SK-N-SH (cell line): ENCODE results near the gene USP48. TPM values are rescaled to one million over a fixed set of nuclear protein-coding genes. Genes with fewer than 3 reads are reported as not detected.

Experiments
- CTCF ChIA-PET: fragments of 300-600, 350-600 bp; formaldehyde crosslinking; extraction: SDS; loops from one replicate; lab custom pipeline; 2021; lab: Yijun Ruan, JAX
- POLR2A ChIA-PET: fragments of 350-600 bp; sonication (Branson Sonifier 250); formaldehyde crosslinking; extraction: SDS; loops from one replicate; lab custom pipeline; 2020; ENCODE audit warnings: antibody characterized with exemption, inconsistent platforms; lab: Yijun Ruan, JAX
- DNase-seq: peaks from one replicate; pipeline ENCODE4 v3.0.0; 2012
- H2AFZ ChIP-seq: fragments of 200-600 bp; sonication (generic); 2 replicates; pipeline ENCODE4 v1.8.1; 2016; ENCODE audit warnings: antibody characterized with exemption, mild to moderate bottlenecking, low read depth
- H3F3A ChIP-seq: fragments of 200-600 bp; sonication (generic); replicated peaks from 2 replicates; pipeline ENCODE3; 2016; ENCODE audit warnings: antibody characterized with exemption, mild to moderate bottlenecking; ENCODE audit not compliant: insufficient read depth
- H3K27ac ChIP-seq, 2 experiments: fragments of 200-500 bp in 1 of 2; fragments of 200-600 bp in 1 of 2; sonication (Bioruptor generic) in 1 of 2; sonication (generic), shearing (Covaris generic) in 1 of 2; 2 replicates each; pipeline versions ENCODE4 v1.5.1 to v1.6.1; 2014 to 2016; ENCODE audit warnings: low read depth in 2 of 2, inconsistent platforms in 1 of 2, low read length in 1 of 2, mild to moderate bottlenecking in 1 of 2, mixed read lengths in 1 of 2
- H3K27me3 ChIP-seq: fragments of 200-600 bp; sonication (generic), shearing (Covaris generic); 2 replicates; pipeline ENCODE4 v1.6.1; 2016; ENCODE audit warnings: mixed run types; ENCODE audit not compliant: insufficient read depth
- H3K36me3 ChIP-seq, 2 experiments: fragments of 200-500 bp in 1 of 2; fragments of 200-600 bp in 1 of 2; sonication (Bioruptor generic) in 1 of 2; sonication (generic) in 1 of 2; replicated peaks in 1 of 2; 2 replicates each; pipeline versions ENCODE3 to v1.5.1; 2014 to 2016; ENCODE audit warnings: low read length in 1 of 2, mild to moderate bottlenecking in 1 of 2; ENCODE audit not compliant: insufficient read depth in 2 of 2, control insufficient read depth in 1 of 2
- H3K4me1 ChIP-seq, 2 experiments: fragments of 200-500 bp in 1 of 2; fragments of 200-600 bp in 1 of 2; sonication (Bioruptor generic) in 1 of 2; sonication (generic), shearing (Covaris generic) in 1 of 2; 2 replicates each; pipeline versions ENCODE4 v1.5.1 to v1.6.1; 2014 to 2016; ENCODE audit warnings: low read depth in 1 of 2, low read length in 1 of 2, mixed run types in 1 of 2; ENCODE audit not compliant: insufficient read depth in 2 of 2, control insufficient read depth in 1 of 2
- H3K4me2 ChIP-seq: fragments of 200-600 bp; sonication (generic), shearing (Covaris generic); 2 replicates; pipeline ENCODE4 v1.6.1; 2017; ENCODE audit warnings: mixed run types
- H3K4me3 ChIP-seq, 2 experiments: fragments of 200-500 bp in 1 of 2; fragments of 200-600 bp in 1 of 2; sonication (Bioruptor generic) in 1 of 2; sonication (generic), shearing (Covaris generic) in 1 of 2; 2 replicates each; pipeline versions ENCODE4 v1.5.1 to v1.8.1; 2014 to 2016; ENCODE audit warnings: low read depth in 2 of 2, inconsistent platforms in 1 of 2, low read length in 1 of 2, mild to moderate bottlenecking in 1 of 2, mixed read lengths in 1 of 2, moderate library complexity in 1 of 2
- H3K79me2 ChIP-seq: fragments of 200-600 bp; sonication (generic); 2 replicates; pipeline ENCODE4 v1.8.1; 2017; ENCODE audit warnings: mild to moderate bottlenecking; ENCODE audit not compliant: insufficient read depth
- H3K9ac ChIP-seq: fragments of 200-600 bp; sonication (generic); 2 replicates; pipeline ENCODE4 v1.6.1; 2017; ENCODE audit warnings: mixed run types
- H3K9me2 ChIP-seq: fragments of 200-600 bp; sonication (generic); 2 replicates; pipeline ENCODE4 v1.6.1; 2017; ENCODE audit warnings: mixed run types
- H3K9me3 ChIP-seq: fragments of 200-600 bp; sonication (generic); 2 replicates; pipeline ENCODE4 v1.6.1; 2017; ENCODE audit warnings: mixed run types, mild to moderate bottlenecking, moderate library complexity
- H4K20me1 ChIP-seq: fragments of 200-600 bp; sonication (generic); 2 replicates; pipeline ENCODE4 v1.6.1; 2017; ENCODE audit warnings: mild to moderate bottlenecking, mixed run types; ENCODE audit not compliant: insufficient read depth
- CTCF ChIP-seq: fragments of 200-600 bp; sonication (generic); IDR thresholded peaks from 2 replicates; pipeline ENCODE4 v1.6.1; 2017; ENCODE audit warnings: antibody characterized with exemption, mild to moderate bottlenecking, moderate library complexity
- EP300 ChIP-seq, 2 experiments: IDR thresholded peaks; 2 replicates each; pipeline versions ENCODE4 v1.4.0 to v1.6.1; 2012; ENCODE audit warnings: borderline replicate concordance in 1 of 2, low read depth in 1 of 2, low read length in 1 of 2
- EZH2phosphoT487 ChIP-seq: fragments of 200-600 bp; sonication (generic); IDR thresholded peaks from 2 replicates; pipeline ENCODE4 v1.6.1; 2017; ENCODE audit warnings: low read depth, mixed run types, mild to moderate bottlenecking, antibody characterized with exemption, moderate library complexity, borderline replicate concordance
- FOXJ3 ChIP-seq: sonication (generic); formaldehyde crosslinking; IDR thresholded peaks from 2 replicates; pipeline ENCODE4 v1.5.1; 2020; ENCODE audit warnings: mild to moderate bottlenecking, missing genetic modification reagents
- GATA2 ChIP-seq: sonication (generic); formaldehyde crosslinking; IDR thresholded peaks from 2 replicates; pipeline ENCODE4 v1.5.0; 2020; ENCODE audit warnings: mild to moderate bottlenecking, missing genetic modification reagents
- IRF3 ChIP-seq: fragments of 150-350 bp; IDR thresholded peaks from 2 replicates; pipeline ENCODE4 v1.6.1; 2016; ENCODE audit warnings: mild to moderate bottlenecking, low read depth, low read length
- JUND ChIP-seq: IDR thresholded peaks from 2 replicates; pipeline ENCODE4 v1.4.0; 2012
- MEF2A ChIP-seq: IDR thresholded peaks from 2 replicates; pipeline ENCODE4 v1.4.0; 2012; ENCODE audit warnings: low read depth, borderline replicate concordance
- PBX3 ChIP-seq: IDR thresholded peaks from 2 replicates; pipeline ENCODE4; 2012
- POLR2AphosphoS5 ChIP-seq: IDR thresholded peaks from 2 replicates; pipeline ENCODE4 v1.6.1; 2012; ENCODE audit warnings: low read depth, low read length
- RAD21 ChIP-seq: IDR thresholded peaks from 2 replicates; pipeline ENCODE4 v1.6.1; 2012; ENCODE audit warnings: mild to moderate bottlenecking, low read length
- RCOR1 ChIP-seq: fragments of 150-350 bp; IDR thresholded peaks from 2 replicates; pipeline ENCODE4 v1.6.1; 2017; ENCODE audit warnings: antibody characterized with exemption, low read length
- RFX5 ChIP-seq: IDR thresholded peaks from 2 replicates; pipeline ENCODE4 v1.6.1; 2012; ENCODE audit warnings: mild to moderate bottlenecking, improper control_type of control experiment, low read length
- RXRA ChIP-seq: IDR thresholded peaks from 2 replicates; pipeline ENCODE4 v1.4.0; 2012; ENCODE audit warnings: low read depth, mild to moderate bottlenecking, borderline replicate concordance
- SIN3A ChIP-seq: IDR thresholded peaks from 2 replicates; pipeline ENCODE4 v1.6.1; 2012; ENCODE audit warnings: low read depth, mild to moderate bottlenecking, low read length, moderate library complexity, borderline replicate concordance
- SMC3 ChIP-seq: IDR thresholded peaks from 2 replicates; pipeline ENCODE4 v1.6.1; 2012; ENCODE audit warnings: low read depth, low read length, improper control_type of control experiment
- TEAD4 ChIP-seq: IDR thresholded peaks from 2 replicates; pipeline ENCODE4 v1.4.0; 2012; ENCODE audit warnings: mild to moderate bottlenecking, borderline replicate concordance; ENCODE audit not compliant: insufficient read depth
- USF2 ChIP-seq: fragments of 150-350 bp; IDR thresholded peaks from 2 replicates; pipeline ENCODE4 v1.6.1; 2017; ENCODE audit warnings: antibody characterized with exemption, low read length, low read depth, borderline replicate concordance
- ZBTB33 ChIP-seq: IDR thresholded peaks from 2 replicates; pipeline ENCODE4 v1.4.0; 2012; ENCODE audit warnings: low read depth, borderline replicate concordance
- WGBS: methylation state at CpG from one replicate; pipeline ENCODE4 v1.1.6; 2017; ENCODE audit warnings: low lambda C conversion rate; 5-methylcytosine and 5-hydroxymethylcytosine counted together
- polyA plus RNA-seq, 3 experiments: library from polyadenylated mRNA; depleted of rRNA; stranded (reverse); fragments of >200 nt; gene quantifications; 2 replicates each; pipeline ENCODE4 v1.2.3, GENCODE V29; 2012

Gene USP48
- polyA plus RNA-seq, 1 of the 3 experiments (the other 2 are of a cell fraction): 13.6 TPM

- ChIA-PET POLR2A (no interaction called here), CTCF (no interaction called here)
- H4K20me1 ChIP-seq: peaks cover 73% of the 10 kb centered on the region
- no peak overlapping the region for H3K27ac ChIP-seq
- TF ChIP-seq FOXJ3 (no peak), RAD21 (no peak), SMC3 (no peak), EZH2phosphoT487 (no peak), POLR2AphosphoS5 (no peak)
- H3K79me2 ChIP-seq: peaks cover 85% of the 10 kb centered on the region
- no peak overlapping the region for H3K4me2 ChIP-seq
- no peaks in the 10 kb centered on the region for H3K9me3 ChIP-seq
- no peak overlapping the region for H3K4me3 ChIP-seq
- no peaks in the 10 kb centered on the region for H3K9me2 ChIP-seq
- H3K27me3 ChIP-seq: no peaks in the 10 kb centered on the region
- WGBS: 85% methylated on average over 2 of the region's 2 CpGs
- H2AFZ ChIP-seq: no peak overlapping the region
- H3F3A ChIP-seq: peaks cover 4% of the 10 kb centered on the region
- H3K4me1 ChIP-seq: peaks cover 0 to 4% of the 10 kb centered on the region in 2 experiments; a peak in 2 of 4 replicates
- no peak overlapping the region for H3K9ac ChIP-seq
- peaks cover 12 to 16% of the 10 kb centered on the region in 2 experiments for H3K36me3 ChIP-seq
- DNase-seq: no peak
Measured at GRCh38 chr1:21759182-21759581, 23.8 kb downstream of the USP48 start.

GRCh38 chr1:21758614-21759013 lies 24.3 kb downstream of the USP48 start:
- POLR2A ChIA-PET: no interaction called here
- peaks cover 80% of the 10 kb centered on the region for H3K79me2 ChIP-seq
- H2AFZ ChIP-seq: no peak overlapping the region
- 97% methylated on average over 8 of the region's 8 CpGs for WGBS
- CTCF ChIA-PET: no interaction called here
- H3K36me3 ChIP-seq: peaks cover 13 to 21% of the 10 kb centered on the region in 2 experiments
- H3K4me1 ChIP-seq: no peaks in the 10 kb centered on the region; a peak in 1 of 4 replicates
- no peaks in the 10 kb centered on the region for H3K27me3 ChIP-seq
- no peak overlapping the region for H3K9ac ChIP-seq
- H3K9me3 ChIP-seq: no peaks in the 10 kb centered on the region
- no peak for DNase-seq
- no peak overlapping the region for H3K4me3 ChIP-seq
- no peak for TF ChIP-seq POLR2AphosphoS5
- no peak for TF ChIP-seq EP300 (IDR thresholded peaks at IDR 0.05; ENCODE audit: borderline replicate concordance in 1 of 2, low read depth in 1 of 2, low read length in 1 of 2)
- no peak for TF ChIP-seq RFX5
- no peak for TF ChIP-seq RXRA
- no peak for TF ChIP-seq RCOR1
- no peak for TF ChIP-seq IRF3
- no peak for TF ChIP-seq GATA2 (CRISPR knock-in tag)
- no peak for TF ChIP-seq MEF2A
- TF ChIP-seq SIN3A: no peak
- TF ChIP-seq TEAD4: no peak
- TF ChIP-seq JUND: no peak
- TF ChIP-seq PBX3: no peak
- no peak for TF ChIP-seq USF2
- no peak for TF ChIP-seq CTCF
- no peak for TF ChIP-seq ZBTB33
- H3F3A ChIP-seq: no peaks in the 10 kb centered on the region
- no peak overlapping the region for H3K27ac ChIP-seq
- peaks cover 68% of the 10 kb centered on the region for H4K20me1 ChIP-seq
- H3K4me2 ChIP-seq: no peak overlapping the region
- no peaks in the 10 kb centered on the region for H3K9me2 ChIP-seq
